ENCODE measurements around the gene ATP10B.
A peak's percentile ranks its signal among the peaks of the same experiment; 100 is the strongest.

ATP10B gene

DNA sequence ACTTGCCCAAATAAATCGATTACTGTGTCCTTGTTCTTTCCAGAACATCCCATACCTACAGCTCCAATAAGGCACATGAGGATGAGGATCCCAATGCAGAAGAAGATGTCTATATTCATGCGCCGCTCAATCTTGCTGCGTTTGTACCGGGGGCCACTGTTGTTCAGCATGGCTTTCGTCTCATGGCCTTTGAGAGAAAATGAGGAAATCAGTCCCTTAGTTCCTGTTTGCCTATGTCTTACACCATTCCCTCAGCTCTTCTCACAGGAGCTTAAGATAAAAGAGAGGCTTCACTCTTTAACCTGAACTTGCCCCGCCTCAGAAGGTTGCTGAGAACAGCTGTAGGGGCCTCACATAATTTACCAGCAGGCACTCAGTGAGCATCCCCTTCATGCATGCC lies 211.6 kb downstream of the ATP10B start:
- DNase-seq, result no peak

DNA sequence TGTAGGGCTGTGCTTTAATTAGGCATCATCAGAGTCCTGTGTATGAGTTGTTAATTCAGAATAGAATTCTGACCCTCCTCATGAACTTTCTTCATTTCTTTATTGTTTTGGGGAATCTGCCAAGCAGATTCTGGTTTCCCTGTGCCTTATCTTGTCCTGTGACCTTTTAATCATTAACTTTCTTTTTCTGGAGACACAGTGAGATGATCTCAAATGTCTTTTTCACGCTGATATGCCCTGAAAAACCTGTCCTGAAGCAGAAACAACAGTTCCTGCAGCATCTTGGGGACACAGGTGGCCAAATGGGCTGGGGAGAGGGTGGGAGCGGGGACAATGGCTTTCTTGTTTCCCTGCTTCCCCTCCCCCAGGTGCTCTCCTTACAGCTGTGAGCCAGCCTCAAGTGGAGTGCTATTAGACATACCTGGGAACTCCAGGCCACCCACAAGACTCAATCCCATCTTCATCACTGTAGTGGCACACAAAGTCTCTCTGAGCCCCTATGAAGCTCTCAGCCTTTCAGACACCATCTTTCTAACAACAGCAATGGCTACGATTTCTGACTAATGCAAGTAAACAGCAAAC lies 213.8 kb downstream of the ATP10B start:
- no peak for DNase-seq

DNA sequence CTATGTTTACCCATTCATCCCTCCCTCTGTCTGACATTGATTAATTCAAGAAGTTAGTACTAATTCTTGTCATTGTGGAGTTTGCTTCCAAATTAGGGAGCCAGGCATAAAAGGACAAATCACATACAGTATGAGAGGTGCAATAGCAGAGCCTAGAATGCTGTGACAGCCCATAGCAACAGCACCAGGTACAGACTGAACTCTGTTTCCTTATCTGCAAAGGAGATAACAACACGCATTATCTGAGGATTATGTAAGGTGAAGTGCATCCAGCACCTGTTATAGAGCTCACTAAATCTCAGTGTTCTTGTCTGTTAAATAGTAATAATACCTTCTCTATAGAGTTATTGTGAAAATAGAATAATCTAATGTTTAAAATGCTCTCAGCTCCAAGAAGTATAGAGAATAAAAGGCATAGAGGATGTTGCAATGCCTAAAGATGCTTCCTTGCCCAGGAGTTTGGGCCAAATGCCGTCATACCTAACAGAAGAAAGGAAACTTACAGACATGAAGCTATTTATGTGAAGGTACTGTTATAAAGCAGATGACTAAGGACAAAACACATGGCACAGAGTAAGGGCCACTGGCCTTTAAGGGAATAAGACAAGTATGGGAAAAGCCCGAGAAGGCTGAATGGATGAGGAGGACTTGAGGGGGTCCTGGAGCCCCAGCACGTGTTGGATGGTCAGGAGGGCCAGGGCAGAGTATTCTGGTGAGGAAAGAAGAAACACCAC lies 214.5 kb downstream of the ATP10B start:
- DNase-seq, result no peak

DNA sequence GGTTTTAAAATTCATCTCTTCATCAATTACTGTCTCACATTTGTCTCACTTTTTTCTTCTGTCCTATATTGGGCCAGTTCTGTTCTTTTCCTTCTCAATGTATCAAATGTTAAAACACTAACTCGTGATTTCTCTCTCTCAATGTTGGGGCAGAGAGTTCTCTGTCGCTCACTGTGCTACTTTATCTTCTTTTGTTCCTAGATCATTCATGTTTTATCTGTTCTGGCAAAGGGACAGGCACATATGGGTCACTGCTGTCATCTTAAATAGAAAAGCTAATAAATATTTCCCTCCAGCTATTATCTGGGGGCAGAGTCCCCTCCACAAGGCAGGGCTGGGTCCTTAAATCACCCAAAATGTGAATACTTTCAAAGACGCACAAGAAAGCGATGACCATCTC lies 216.3 kb downstream of the ATP10B start:
- no peak for DNase-seq

DNA sequence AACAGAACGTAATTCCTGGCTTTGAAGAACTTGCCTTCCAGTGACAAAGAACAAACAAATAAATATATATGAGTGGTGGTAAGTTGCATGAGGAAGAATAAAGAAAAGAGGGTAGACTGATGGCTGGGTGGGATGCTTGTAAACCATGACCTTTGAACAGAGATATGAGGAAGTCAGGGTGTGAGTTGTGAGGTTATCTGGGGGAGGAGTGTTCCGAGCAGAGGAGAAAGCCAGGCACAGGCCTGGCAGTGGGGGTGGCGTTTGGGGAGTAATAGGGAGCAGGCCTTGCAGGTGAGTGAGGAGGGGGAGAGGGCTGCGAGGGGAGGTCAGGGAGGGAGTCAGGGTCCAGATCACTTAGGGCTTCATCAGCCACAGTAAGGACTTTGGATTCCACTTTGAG lies 217.0 kb downstream of the ATP10B start:
- no peak for DNase-seq

DNA sequence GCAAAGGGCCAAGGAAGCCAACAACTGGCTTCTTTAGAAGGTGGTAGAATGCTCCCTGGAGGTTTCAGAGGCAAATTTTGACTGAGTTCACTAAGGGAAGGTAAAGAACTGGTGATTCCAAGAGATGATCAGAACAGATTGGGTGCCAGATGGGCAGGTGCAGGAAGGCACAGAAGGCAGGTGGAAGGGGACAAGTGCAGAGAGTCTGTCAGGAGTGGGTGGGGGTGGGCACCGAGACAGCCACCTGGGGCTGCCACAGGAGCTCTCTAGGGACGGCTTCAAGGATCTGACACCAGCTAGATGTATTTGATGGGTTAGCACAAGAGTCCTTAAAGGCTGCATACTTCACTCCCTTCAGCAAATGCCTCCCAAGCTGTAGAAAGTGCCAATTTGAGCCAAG lies 223.0 kb downstream of the ATP10B start:
- no peak for DNase-seq

DNA sequence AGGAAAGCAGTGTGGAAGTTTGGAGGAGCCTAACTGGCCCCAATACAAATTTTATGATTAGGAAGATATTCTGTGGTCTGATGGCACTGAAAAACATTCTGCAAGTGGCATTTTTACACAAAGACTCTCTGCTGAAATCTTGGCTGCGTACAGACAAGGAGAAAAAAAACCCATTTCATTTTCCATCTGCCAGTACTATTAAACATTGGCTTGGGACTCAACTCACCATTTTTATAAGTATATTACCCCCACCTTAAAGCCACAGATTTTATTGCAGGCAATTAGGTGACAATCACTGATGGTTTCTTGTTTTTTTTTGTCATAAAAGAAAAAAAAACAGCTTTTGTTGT lies 223.4 kb downstream of the ATP10B start:
- DNase-seq, result no peak

DNA sequence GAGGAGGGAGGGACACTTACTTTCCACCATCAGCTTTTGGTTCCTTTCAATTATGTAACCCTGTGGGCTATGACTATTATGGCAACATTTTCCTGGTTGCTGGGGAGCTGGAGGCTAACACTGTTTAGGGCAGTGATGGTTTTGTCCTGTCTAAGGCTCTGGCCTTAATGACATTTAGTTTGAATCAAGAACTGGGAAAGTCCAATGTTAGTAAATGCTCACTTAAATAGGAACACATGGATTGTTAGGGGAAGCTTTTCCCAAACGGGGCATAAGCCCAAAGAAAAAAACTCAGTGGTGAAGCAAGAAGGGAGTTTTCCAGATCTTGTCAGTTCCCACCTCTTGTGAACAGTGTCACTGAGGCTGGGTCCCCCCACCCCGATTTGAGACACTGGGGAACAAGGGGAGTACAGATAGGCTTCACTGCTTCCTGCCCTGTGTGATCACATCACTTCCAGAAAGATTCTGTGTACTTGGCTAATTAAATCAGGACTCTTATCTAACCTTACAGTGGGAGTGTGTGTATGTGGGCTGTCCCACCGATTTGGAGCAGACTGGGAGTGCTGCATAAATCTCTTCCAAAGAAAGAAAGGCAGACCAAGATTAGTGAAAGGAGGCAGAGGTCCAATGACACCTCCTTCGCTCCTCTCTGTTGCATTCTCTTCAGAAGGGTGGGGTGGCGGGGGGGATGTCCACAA lies 223.9 kb downstream of the ATP10B start:
- DNase-seq, result peak in 2 of 56 donors; percentile 4 to 7

DNA sequence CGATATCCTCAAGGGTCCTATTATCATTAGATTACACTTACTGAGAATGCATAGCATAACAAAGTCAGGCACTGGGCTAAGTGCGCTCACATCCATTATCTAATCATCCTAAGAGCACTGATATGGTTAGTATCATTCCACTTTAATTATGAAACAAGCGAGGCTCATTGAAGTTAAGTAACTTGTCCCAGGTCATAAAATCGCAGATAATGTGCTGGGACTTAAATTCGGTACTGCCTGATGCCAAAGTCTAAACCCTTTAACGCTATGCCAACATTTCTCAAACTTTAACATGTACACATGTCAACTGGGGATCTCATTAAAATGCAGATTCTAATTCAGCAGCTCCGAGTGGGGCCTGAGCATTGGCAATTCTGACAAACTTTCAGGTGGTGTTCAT lies 225.7 kb downstream of the ATP10B start:
- DNase-seq, result no peak

DNA sequence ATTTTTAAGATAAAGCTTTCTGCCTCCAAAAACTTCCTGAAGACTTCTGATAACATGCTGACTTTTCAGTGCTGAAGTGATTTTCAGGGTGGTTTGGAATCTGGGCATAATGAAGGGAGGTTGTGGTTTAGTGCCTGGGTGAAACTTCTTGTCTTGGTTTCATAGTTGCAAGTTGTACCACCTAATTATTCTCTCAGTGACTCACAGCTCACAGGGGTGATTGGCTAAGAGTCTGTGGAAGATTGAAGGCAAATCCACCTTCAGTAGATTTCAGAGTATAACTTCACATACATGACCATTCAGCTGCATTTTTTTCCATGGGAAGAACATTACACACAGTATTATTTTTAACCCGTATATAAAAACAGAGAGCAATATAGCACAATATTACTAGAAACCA lies 230.5 kb downstream of the ATP10B start:
- no peak for DNase-seq

DNA sequence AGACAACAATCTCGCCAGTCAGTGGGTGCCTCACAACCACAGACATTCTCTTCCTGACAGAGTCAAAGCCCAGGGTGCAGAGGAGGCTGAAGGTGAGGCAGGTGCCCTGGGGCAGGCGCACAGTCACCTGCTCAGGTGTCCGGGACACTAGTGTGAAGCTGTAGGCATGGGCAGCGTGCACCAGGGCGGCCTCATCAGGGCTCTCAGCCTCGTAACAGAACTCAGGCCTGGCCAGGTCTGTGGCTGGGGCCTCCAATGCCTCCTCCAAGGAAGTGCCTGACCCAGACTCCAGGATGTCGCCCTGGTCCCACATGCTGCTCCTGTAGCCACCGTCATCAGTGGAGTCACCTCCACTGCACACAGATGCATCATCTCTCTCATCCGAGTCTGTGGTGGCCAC lies 231.6 kb downstream of the ATP10B start:
- no peak for DNase-seq

DNA sequence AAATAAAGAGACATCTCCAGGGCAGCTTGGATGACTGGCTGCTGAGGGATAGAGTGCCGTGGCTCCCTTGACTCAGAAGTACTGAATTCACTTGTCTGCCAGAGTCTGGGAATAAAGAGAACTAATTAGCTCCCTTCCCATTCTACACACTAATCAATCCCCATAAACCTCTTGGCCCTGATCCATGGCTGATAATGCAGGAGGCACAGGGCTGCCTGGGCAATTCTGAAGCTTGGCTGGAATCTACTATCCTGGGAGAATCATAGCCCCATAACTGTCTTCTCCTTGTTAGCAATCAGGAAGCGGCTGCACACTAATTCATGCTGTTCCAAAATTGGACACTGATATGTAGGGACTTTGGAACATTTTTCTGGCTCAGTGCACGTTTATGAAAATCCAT lies 232.6 kb downstream of the ATP10B start:
- no peak for DNase-seq

DNA sequence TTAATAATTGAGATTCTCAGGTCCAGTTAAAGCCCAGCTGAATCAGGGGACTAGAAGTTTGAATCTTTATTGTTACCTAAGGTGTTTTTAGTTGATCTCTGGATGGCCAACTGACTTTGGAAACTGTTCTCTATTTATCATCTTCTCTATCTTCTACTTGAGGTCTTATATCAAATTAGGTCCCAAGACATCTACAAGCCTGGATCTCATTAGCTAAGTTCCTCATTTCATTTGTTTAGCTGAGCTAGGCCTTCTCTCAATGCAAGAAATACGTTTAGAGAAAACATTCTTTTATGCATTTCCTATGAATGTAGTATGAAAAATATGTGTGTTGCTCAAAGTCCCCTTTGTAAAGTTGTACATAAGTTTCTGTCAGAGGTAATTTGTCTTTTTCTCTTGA lies 233.7 kb downstream of the ATP10B start:
- no peak for DNase-seq

DNA sequence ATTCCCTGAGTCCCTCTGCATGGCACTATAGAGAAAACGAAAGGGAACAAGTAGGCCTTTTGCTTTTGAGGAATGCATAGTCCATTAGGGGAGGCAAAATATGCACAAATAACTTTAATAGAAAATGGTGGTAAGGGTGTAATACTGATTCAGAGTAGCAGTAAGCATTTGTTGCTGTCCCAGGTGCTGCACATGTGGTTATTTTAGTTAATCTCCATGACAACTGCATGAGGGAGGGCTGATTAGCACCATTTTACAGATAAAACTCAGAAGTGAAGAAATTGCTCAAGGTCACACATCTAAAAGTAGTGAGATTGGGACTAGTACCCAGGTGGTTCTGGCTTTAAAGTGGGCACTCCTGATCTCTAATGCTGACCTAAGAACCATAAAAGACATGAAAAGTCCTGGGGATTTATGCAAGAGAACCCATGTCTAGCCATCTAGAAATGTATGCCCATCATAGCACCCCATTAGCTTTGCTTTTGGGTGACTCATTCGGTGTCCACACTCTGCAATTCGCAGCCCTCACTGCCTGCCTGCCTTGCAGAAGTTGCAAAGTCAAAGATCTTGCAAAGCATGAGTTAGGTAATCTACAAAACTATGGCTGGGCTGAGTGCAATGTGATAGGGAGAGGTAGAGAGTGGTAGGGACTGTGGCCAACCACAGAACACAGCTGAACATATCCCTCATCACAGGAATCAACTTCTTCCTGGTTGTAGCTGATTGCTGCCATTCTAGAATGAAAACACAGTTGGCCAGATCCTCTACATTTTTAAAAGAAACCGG lies 235.1 kb downstream of the ATP10B start:
- no peak for DNase-seq

DNA sequence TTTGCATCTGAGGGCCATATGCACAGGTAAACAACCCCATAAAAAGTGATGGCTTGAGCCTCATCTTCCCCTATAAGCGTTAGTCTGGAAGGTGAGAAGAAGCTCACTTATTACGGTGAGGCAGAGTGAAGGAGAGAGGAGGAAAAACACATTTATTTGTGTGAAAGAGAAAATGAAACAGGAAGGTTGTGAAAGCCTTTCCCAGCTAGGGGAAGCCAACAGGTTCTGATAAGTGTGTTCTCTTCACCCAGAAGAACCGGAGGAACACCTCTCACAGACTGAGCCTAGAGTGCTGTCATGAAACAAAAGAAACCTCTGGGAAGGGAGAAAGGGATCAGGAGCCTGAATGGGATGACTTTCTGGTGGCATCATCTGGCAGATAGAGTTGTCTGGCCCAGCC lies 237.9 kb downstream of the ATP10B start:
- no peak for DNase-seq

DNA sequence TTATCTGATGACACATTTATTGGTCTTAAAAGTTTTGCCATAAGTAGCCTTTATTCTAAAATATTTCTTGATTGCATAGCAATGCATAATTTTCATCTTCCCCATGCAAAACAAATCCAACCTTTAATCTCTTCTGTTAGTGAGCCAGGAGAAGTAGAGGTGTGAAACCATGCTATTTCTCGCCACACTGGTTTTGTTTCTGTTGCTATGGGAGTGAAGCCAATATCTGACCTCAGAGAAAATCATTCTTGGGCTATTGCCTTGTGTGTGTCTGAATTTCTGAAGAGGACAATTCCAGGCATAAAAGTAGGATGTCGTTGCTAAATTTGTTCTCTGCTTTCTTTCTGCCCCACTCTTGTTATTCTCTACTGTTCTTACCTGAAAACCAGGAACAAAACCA lies 246.7 kb downstream of the ATP10B start:
- DNase-seq, result no peak

DNA sequence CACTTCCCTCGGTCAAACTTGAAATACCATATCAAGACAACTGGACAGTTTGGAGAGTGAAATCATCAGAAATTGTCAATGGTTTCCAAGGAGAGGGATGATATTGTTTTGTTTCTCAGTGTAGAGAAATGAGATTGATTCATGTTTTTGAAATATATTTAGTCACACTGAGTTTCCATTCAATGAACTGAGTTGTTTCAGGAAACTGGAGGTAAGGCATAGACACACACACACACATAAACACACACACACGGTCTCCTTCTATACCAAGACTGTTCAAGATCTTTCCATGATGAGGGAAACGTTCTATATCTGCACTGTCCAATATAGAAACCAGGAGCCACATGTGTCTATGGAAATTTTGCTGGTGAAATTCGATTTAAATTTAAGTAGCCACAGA lies 247.5 kb downstream of the ATP10B start:
- DNase-seq, result no peak

DNA sequence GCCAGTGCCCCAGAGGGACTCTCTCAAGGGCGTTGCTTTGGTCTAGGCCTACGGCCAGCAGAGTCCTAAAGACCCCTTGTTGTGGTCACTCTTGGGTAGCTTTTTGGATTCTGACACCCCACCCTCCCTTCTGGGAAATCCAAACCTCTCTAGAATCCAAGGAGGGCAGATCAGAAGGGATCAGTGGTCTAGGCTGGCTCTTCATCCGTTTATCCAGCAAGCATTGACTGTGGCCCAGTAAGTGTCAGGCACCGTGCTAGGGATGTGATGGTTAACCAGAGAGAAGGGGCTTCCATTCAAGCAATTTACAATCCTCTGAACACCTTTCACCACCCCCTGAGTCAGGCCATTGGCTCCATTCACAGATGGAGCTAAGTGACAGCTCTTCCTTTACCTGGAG lies 249.3 kb downstream of the ATP10B start:
- DNase-seq, result no peak

DNA sequence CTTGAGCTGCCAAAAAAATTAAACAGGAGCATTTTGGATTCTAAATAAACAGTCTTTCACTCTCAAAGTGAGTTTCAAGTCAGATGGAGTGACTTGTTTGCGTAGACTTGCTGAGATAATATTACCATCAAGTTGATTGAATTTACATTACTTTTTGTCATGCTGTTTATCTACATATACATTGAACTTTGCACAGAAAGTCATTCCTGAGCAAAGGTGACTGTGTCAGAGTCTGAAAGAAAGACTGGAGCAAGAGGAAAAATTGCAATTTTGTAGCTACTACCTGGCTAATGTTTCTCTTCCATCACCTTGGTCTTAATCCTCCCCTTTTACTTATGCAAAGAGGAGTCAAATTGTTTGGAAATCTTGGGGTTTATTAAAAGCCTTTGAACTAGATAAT lies 251.0 kb downstream of the ATP10B start:
- DNase-seq, result no peak

DNA sequence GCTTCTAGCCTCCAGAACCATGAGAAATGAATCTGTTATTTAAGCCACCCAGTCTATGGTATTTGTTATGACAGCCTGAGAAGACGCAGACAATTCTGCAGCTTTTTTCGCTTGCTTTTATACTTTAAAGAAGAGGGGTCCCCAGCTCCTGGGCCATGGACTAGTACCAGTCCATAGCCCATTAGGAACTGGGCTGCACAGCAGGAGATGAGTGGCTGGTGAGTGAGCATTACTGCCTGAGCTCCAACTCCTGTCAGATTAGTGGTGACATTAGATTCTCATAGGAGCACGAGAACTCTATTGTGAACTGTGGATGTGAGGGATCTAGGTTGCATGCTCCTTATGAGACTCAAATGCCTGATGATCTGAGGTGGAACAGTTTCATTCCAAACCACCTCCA lies 278.7 kb downstream of the ATP10B start:
- DNase-seq, result no peak

DNA sequence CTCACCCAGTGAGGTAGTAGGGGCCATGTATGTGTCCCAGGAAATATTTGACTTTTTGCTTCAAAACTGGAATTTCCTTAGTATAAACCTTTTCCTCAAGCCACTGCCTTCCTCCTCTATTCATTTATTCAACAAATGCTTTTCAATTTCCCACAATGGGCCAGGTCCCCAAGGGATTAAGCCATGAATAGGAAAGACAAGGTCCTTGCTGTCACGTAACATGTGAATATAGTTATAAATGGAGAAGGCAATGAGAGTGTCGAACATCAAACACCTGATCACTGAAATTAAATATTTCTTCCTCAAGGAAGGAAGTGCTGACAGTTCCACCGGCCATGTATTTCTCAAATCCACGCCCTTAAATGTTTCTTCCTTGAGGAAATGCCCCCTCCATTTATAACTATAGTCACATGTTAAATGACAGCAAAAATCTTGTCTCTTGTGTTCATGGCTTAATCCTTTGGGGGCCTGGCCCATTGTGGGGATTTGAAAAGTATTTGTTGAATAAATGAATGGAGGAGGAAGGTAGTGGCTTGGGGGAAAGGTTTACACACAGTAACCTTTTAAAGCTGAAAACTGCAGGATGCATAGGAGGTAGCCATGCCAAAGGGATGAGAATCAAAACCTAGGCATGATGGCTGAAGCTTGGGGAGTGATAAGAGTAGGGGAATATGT lies 284.8 kb downstream of the ATP10B start:
- no peak for DNase-seq

DNA sequence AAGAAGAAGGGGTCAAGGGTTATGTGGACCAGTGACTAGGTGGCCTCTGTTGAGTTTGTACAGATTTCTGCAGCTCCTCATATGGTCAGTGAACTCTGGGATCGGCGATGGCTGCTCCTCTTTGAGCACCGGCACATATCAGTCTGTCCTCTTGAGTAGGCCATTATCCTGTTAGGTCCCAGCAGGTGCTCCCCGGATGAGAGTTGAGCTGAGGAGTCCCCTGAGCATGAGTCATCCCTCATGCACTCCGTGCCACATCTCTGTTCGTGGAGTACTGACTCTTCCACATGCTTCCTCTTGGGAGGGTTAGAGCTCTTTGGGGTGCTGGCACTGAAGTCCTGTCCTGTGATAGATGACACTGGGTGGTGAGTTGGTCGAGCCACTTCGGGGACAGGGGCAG lies 286.6 kb downstream of the ATP10B start:
- DNase-seq, result no peak

Data from nucleus accumbens (tissue), 56 donors.